T-helper 17 cell (primary cell): Measurements from ENCODE around the gene AKR7A3. TPM values are rescaled to one million over a fixed set of nuclear protein-coding genes. Genes with fewer than 3 reads are reported as not detected.
"Not testable (repeated sequence)": the region's sequence is repeated elsewhere in the genome, so short reads cannot be mapped to it uniquely, and the experiment has no call there.

Experiments used
- ATAC-seq: fragments of 150-1000 bp; cut with Tn5 transposase; 2 replicates; pipeline ENCODE4 v1.10.0; 2021; ENCODE audit warnings: mild to moderate bottlenecking, moderate library complexity
- DNase-seq, 3 donors: peaks; one replicate each; pipeline versions ENCODE4 v3.0.0 to v3.0.0-alpha.2; 2020 to 2021
- H3K9me3 ChIP-seq: one replicate; pipeline ENCODE4 v1.7.0; 2013; ENCODE audit warnings: low read length, mild to moderate bottlenecking; ENCODE audit not compliant: control insufficient read depth, poor library complexity, severe bottlenecking
- H3K27ac Mint-ChIP-seq: one replicate; pipeline ENCODE4 v1.8.0; 2022; ENCODE audit warnings: mild to moderate bottlenecking, moderate library complexity, mixed read lengths
- H3K27me3 Mint-ChIP-seq: one replicate; pipeline ENCODE4 v1.8.0; 2022; ENCODE audit warnings: mixed read lengths
- H3K36me3 Mint-ChIP-seq: one replicate; pipeline ENCODE4 v1.8.0; 2022; ENCODE audit warnings: low read depth, mixed read lengths
- H3K4me1 Mint-ChIP-seq: one replicate; pipeline ENCODE4 v1.8.0; 2022; ENCODE audit warnings: mild to moderate bottlenecking, mixed read lengths
- H3K4me3 Mint-ChIP-seq: one replicate; pipeline ENCODE4 v1.8.0; 2022; ENCODE audit warnings: mild to moderate bottlenecking, moderate library complexity, mixed read lengths
- total RNA-seq, 4 donors: library from RNA in 2 of 4; stranded (reverse) in 2 of 4; gene quantifications; one replicate each; pipeline ENCODE4 v1.2.3 and lab custom pipeline; 2022 to 2026

AKR7A3 gene
- total RNA-seq, 2 donors from 2014 or later, result 1.1 to 1.4 TPM

GRCh38 chr1:19313636-19313959 lies 25.0 kb upstream of the AKR7A3 start:
- H3K9me3 ChIP-seq, result no peaks in the 10 kb centered on the region
- peak overlapping the region; percentile 73 for H3K27ac Mint-ChIP-seq
- H3K27me3 Mint-ChIP-seq, result no peaks in the 10 kb centered on the region
- ATAC-seq (no peak), DNase-seq (no peak)
- peak overlapping the region; percentile 99 for H3K4me3 Mint-ChIP-seq
- H3K4me1 Mint-ChIP-seq, result peaks cover 39% of the 10 kb centered on the region
- H3K36me3 Mint-ChIP-seq, result peaks cover 5% of the 10 kb centered on the region

DNA sequence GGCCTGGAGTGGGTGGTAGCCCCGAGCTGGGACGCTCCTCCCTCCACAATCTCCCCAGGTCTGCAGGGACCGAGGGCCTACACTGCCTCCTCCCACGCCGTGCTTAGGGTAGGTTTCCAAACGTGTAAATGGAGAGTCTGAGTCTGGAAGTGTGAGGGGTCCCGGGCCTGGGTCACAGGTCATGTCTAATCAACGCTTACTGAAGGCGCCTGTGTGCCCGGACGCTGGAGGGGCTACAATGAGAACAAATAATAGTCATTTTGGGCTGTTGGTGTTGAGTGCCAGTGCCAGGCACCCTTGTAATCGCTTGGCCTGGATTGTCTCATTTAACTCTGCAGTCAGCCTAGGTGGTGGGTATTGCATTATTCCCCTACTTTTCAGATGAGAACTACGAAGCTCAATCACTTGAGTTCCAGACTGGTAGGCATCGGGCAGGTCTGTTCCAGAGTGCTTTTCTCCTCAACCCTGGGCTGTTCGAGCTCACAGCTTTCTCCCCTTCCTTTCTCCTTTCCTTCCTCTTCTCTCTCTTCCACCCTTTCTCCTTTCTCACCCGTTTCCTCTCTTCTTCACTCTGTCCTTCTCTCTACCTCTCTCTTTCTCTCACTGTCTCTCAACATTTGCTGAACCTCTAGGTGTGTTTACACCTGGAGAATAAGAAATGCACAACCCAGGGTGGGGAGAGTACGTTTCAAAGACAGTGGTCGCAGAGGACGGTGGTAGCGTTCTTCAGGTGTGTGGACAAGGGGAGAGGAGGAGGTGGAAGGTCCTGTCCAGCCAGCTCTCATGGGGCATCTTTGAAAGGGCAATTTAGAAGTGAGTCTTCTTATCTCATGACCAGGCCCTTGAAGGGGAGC lies 24.4 kb upstream of the AKR7A3 start:
- no peaks in the 10 kb centered on the region for H3K9me3 ChIP-seq
- Mint-ChIP-seq H3K4me3 (peak overlapping the region; percentile 99), H3K27ac (peak overlapping the region; percentile 73), H3K27me3 (no peaks in the 10 kb centered on the region), H3K36me3 (peaks cover 3% of the 10 kb centered on the region), H3K4me1 (peaks cover 39% of the 10 kb centered on the region)
- no peak for DNase-seq
- ATAC-seq, result no peak

DNA sequence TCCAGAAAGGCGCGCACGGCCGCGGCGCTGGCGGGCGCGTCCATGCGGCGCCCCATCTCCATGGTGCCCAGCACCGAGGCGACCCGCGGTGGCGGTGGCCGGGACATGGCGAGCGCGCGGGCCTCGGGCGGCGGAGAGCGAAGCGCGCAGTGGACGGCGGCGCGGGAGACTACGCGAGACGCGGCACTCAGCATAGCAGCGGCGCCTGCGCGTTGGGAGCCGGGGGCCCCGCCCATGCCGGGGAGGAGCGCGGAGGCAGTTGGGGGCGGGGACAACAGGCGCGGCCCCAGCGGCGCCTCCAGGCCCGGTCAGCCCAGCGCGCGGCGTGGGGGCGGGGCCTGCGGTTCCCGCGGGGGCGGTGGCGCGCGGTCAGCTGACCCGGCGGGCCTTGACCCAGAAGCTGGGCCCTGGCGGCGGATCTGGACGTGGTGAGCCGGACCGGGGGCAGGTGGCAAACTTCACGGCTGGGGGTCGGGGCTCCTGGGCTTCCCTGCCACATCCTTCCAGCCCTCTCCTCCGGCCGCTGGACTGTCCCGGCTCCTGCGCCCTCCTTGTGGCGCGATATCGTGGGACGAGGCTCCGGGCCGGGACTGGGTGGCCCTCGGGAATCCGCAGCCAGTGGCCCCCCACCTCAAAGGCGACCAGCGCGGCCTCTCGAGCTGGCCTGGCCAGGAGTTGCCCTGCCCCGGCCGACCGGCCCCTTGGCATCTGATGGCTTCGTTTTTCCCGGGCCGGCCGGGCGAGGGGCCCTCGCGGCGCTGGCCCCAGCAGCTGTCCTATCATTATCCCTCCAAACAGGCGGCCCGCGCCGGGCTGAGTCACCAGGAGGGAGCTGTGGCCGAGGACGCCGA lies 23.6 kb upstream of the AKR7A3 start, which contains the start of the genes AKR7A2 and SLC66A1:
Gene AKR7A2, minus strand, starts transcription at position 214 of the 851 bp plus-strand sequence. Its CDS starts 20 bp downstream, at position 194.
Gene SLC66A1, plus strand, starts transcription at position 396 of the 851 bp plus-strand sequence. CDS start 5,352 bp downstream, outside the sequence.
- H3K27ac Mint-ChIP-seq, result peak within 1 kb of the TSS; percentile 93
- no peaks in the 10 kb centered on the region for H3K9me3 ChIP-seq
- H3K36me3 Mint-ChIP-seq, result peaks cover 7% of the 10 kb centered on the region
- peak; percentile 97 for ATAC-seq
- no peaks in the 10 kb centered on the region for H3K27me3 Mint-ChIP-seq
- H3K4me1 Mint-ChIP-seq, result peaks cover 39% of the 10 kb centered on the region
- DNase-seq, result peak; percentile 86 to 90 (median 86)
- peak within 1 kb of the TSS; percentile 99 for H3K4me3 Mint-ChIP-seq

GRCh38 chr1:19311503-19311930 lies 22.9 kb upstream of the AKR7A3 start:
- peaks cover 7% of the 10 kb centered on the region for H3K36me3 Mint-ChIP-seq
- no peaks in the 10 kb centered on the region for H3K27me3 Mint-ChIP-seq
- peak overlapping the region; percentile 93 for H3K27ac Mint-ChIP-seq
- peaks cover 39% of the 10 kb centered on the region for H3K4me1 Mint-ChIP-seq
- H3K9me3 ChIP-seq, result no peaks in the 10 kb centered on the region
- DNase-seq (no peak), ATAC-seq (peak; percentile 24)
- H3K4me3 Mint-ChIP-seq, result peak overlapping the region; percentile 99

GRCh38 chr1:19310720-19311502 lies 22.3 kb upstream of the AKR7A3 start:
- Mint-ChIP-seq H3K27me3 (no peaks in the 10 kb centered on the region), H3K36me3 (peaks cover 7% of the 10 kb centered on the region), H3K27ac (peak overlapping the region; percentile 93), H3K4me3 (peak overlapping the region; percentile 99), H3K4me1 (peaks cover 34% of the 10 kb centered on the region)
- H3K9me3 ChIP-seq, result no peaks in the 10 kb centered on the region
- DNase-seq (no peak), ATAC-seq (no peak)

DNA sequence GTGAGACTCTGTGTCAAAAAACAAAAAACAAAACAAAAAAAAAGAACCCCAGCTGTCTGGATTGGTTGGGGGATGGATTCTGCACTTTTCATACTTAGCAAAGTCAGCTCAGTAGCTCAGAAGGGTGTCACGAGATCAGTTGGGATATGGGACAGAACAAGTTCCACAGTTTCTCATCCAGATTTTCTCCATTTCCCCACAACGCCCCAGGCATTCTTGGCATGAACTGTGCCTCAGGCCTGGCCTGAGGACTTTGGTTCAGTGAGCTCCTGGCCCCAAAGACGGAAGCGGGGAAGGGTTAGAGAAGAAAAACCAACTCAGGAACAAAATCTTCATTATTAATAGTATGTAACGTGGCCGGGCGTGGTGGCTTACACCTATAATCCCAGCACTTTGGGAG lies 21.5 kb upstream of the AKR7A3 start:
- Mint-ChIP-seq H3K36me3 (peaks cover 9% of the 10 kb centered on the region), H3K27me3 (no peaks in the 10 kb centered on the region), H3K4me1 (peaks cover 29% of the 10 kb centered on the region), H3K4me3 (peak overlapping the region; percentile 50), H3K27ac (no peak overlapping the region)
- no peak for ATAC-seq
- no peaks in the 10 kb centered on the region for H3K9me3 ChIP-seq
- DNase-seq, result no peak

DNA sequence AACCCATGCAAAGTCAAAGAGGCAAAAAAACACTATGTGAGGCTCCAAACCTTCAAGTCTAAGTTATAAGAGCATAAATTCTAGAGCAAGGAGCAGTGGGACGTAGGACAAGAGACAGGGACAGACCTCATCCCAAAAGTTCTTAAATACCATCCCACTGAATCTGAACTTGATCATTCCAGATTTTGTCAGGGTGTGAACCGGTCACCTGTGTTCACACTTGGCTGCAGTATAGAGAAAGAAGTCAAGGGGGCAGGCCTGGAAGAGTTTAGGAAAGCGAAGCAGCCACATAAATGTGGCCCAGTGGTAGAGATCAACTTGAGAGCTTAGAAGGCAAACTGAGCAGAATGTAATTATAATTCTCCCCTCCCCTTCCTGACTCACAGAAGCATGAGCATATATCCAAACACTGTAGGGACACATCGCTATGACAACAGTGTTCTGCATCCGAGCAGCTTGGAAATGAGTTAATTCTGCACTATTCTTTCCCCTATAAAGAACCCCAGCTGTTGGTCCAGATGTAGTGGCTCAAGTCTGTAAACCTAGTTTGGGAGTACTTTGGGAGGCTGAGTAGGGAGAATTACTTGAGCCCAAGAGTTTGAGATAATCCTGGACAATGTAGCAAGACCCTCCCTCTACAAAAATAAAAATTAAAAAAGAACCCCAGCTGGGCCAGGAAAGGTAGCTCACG lies 20.7 kb upstream of the AKR7A3 start:
- no peak overlapping the region for H3K4me3 Mint-ChIP-seq
- H3K4me1 Mint-ChIP-seq, result peaks cover 29% of the 10 kb centered on the region
- no peaks in the 10 kb centered on the region for H3K27me3 Mint-ChIP-seq
- peaks cover 9% of the 10 kb centered on the region for H3K36me3 Mint-ChIP-seq
- ATAC-seq, result no peak
- H3K9me3 ChIP-seq, result no peaks in the 10 kb centered on the region
- no peak for DNase-seq
- peak overlapping the region; percentile 79 for H3K27ac Mint-ChIP-seq

GRCh38 chr1:19308509-19308907 lies 19.9 kb upstream of the AKR7A3 start:
- H3K27me3 Mint-ChIP-seq, result no peaks in the 10 kb centered on the region
- peaks cover 27% of the 10 kb centered on the region for H3K4me1 Mint-ChIP-seq
- ATAC-seq, result no peak
- no peak for DNase-seq
- peaks cover 9% of the 10 kb centered on the region for H3K36me3 Mint-ChIP-seq
- no peaks in the 10 kb centered on the region for H3K9me3 ChIP-seq
- H3K4me3 Mint-ChIP-seq, result no peak overlapping the region
- H3K27ac Mint-ChIP-seq, result peak overlapping the region; percentile 79

- DNase-seq (no peak), ATAC-seq (no peak)
- H3K4me1 Mint-ChIP-seq, result peaks cover 21% of the 10 kb centered on the region
- H3K36me3 Mint-ChIP-seq, result peaks cover 9% of the 10 kb centered on the region
- peak overlapping the region; percentile 43 for H3K27ac Mint-ChIP-seq
- no peaks in the 10 kb centered on the region for H3K27me3 Mint-ChIP-seq
- H3K4me3 Mint-ChIP-seq, result no peak overlapping the region
- no peaks in the 10 kb centered on the region for H3K9me3 ChIP-seq
Observed at GRCh38 chr1:19307794-19308508, 19.4 kb upstream of the AKR7A3 start.

- Mint-ChIP-seq H3K4me3 (no peak overlapping the region), H3K36me3 (peaks cover 9% of the 10 kb centered on the region), H3K27ac (no peak overlapping the region), H3K27me3 (no peaks in the 10 kb centered on the region), H3K4me1 (peaks cover 18% of the 10 kb centered on the region)
- no peak for DNase-seq
- no peaks in the 10 kb centered on the region for H3K9me3 ChIP-seq
- ATAC-seq, result no peak
Observed at GRCh38 chr1:19306941-19307340, 18.4 kb upstream of the AKR7A3 start.

DNA sequence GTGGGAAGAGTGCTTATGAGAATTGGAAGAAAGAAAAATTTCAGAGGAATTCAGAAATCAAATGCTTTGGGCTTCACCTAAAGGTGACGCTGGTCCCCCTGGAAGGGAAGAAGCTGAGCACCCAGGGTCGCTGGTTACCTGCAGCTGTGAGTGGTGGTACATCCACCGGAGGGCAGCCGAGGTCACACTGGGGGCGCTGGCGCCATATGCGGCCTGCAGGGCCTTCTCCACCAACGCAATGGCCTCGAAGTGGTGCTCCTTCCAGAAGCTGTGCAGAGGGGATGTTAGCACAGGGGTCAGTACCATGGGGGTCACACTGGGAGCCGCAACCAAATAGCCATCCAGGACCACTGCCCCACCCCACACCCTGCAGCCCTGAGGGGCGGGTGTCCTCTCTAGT lies 17.3 kb upstream of the AKR7A3 start:
- DNase-seq (no peak), ATAC-seq (no peak)
- H3K36me3 Mint-ChIP-seq, result peaks cover 6% of the 10 kb centered on the region
- H3K4me1 Mint-ChIP-seq, result peaks cover 13% of the 10 kb centered on the region
- no peaks in the 10 kb centered on the region for H3K9me3 ChIP-seq
- no peaks in the 10 kb centered on the region for H3K27me3 Mint-ChIP-seq
- no peak overlapping the region for H3K4me3 Mint-ChIP-seq
- no peak overlapping the region for H3K27ac Mint-ChIP-seq

DNA sequence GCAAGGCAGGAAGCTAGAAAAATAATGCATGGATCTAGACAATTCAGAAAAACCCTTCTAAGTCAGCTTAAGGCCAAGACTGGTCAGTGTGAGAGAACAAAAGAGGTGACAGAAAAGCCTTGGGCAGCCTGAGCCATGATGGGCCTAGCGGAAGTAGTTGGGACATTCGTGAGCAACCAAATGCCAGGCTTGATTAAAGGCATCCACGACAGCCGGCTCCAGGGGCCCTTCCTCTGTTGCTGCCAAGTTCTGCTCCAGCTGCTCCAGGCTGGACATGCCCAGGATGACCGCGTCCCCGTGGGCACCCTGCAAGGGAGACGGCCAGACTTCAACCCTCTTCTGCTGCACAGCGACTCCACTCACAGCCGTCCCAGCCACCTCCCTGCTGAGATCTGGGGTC lies 15.5 kb upstream of the AKR7A3 start:
- not testable (repeated sequence) for H3K36me3 Mint-ChIP-seq, H3K27me3 Mint-ChIP-seq, ATAC-seq, DNase-seq, H3K4me1 Mint-ChIP-seq, H3K27ac Mint-ChIP-seq, H3K4me3 Mint-ChIP-seq, H3K9me3 ChIP-seq
